Kidney epithelial cell (primary cell): Measurements from ENCODE around the gene APOO. TPM values are rescaled to one million over a fixed set of nuclear protein-coding genes. Genes with fewer than 3 reads are reported as not detected.

Experiments used
- DNase-seq: peaks from one replicate; pipeline ENCODE4 v3.0.0-alpha.2; 2010; ENCODE audit warnings: low read depth
- H3K27me3 ChIP-seq: 2 replicates; pipeline ENCODE4 v1.6.0; 2011; ENCODE audit warnings: low read length; ENCODE audit not compliant: control insufficient read depth, insufficient read depth
- H3K36me3 ChIP-seq: 2 replicates; pipeline ENCODE4 v1.5.1; 2011; ENCODE audit warnings: low read length; ENCODE audit not compliant: control insufficient read depth, insufficient read depth
- H3K4me3 ChIP-seq: 2 replicates; pipeline ENCODE4 v1.5.1; 2011; ENCODE audit warnings: low read depth, mild to moderate bottlenecking, control low read depth, low read length
- total RNA-seq: library from RNA; depleted of rRNA; stranded (reverse); fragments of >200 nt; gene quantifications from 2 replicates; pipeline ENCODE4 v1.2.3, GENCODE V29; 2015
- TF ChIP-seq, protein P1 (sequence below): IDR thresholded peaks from 2 replicates; pipeline ENCODE4 v1.5.1; 2011; ENCODE audit warnings: mild to moderate bottlenecking, moderate library complexity, low read length, control low read depth, inconsistent platforms; ENCODE audit not compliant: insufficient read depth, poor library complexity, severe bottlenecking

The APOO gene
- total RNA-seq, 1 donor from 2014 or later: 17.3 TPM

DNA sequence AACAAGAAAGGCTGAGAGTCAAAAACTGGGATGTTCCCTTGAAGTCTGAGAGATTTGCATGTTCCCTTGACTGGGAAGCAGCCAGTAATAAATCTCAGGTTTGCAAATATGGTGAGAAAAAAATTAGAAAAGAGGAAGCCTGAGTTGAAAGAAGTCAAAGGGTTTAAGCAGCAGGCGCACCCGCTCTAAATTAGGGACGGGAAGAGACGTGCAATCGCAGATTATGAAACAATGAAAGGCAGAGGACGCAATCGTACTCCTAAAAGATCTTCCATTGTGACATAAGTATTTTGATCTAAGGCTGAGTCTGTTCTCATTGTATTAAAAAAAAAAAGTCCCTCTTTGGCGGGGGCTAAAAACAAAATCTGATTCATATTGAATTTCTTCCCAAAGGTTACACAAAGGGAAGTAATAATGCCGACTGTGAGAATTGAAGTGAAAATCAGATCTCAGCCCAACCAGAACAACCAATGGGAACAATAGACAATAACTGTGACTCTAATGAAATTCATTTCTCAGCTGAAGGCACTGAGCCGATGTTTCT is 96.6 kb downstream of the APOO start:
- Histone ChIP-seq H3K36me3 (no peaks in the 10 kb centered on the region), H3K4me3 (no peak overlapping the region), H3K27me3 (no peaks in the 10 kb centered on the region)
- TF ChIP-seq, protein P1, sequence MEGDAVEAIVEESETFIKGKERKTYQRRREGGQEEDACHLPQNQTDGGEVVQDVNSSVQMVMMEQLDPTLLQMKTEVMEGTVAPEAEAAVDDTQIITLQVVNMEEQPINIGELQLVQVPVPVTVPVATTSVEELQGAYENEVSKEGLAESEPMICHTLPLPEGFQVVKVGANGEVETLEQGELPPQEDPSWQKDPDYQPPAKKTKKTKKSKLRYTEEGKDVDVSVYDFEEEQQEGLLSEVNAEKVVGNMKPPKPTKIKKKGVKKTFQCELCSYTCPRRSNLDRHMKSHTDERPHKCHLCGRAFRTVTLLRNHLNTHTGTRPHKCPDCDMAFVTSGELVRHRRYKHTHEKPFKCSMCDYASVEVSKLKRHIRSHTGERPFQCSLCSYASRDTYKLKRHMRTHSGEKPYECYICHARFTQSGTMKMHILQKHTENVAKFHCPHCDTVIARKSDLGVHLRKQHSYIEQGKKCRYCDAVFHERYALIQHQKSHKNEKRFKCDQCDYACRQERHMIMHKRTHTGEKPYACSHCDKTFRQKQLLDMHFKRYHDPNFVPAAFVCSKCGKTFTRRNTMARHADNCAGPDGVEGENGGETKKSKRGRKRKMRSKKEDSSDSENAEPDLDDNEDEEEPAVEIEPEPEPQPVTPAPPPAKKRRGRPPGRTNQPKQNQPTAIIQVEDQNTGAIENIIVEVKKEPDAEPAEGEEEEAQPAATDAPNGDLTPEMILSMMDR: no peak
- DNase-seq: no peak

DNA sequence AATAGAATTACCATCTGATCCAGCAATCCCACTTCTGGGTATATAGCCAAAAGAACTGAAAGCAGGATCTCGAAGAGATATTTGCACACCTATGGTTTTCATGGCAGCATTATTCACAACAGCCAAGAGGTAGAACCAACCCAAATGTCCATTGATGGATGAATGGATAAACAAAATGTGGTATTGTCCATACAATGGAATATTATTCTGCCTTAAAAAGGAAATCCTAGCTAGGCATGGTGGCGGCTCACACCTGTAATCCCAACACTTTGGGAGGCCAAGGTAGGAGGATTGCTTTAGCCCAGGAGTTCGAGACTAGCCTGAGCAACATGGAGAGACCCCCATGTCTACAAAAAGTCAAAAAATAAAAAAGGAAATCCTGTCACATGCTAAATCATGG is 97.5 kb downstream of the APOO start:
- H3K36me3 ChIP-seq: no peaks in the 10 kb centered on the region
- TF ChIP-seq, protein P1: no peak
- no peaks in the 10 kb centered on the region for H3K27me3 ChIP-seq
- no peak for DNase-seq
- no peak overlapping the region for H3K4me3 ChIP-seq

DNA sequence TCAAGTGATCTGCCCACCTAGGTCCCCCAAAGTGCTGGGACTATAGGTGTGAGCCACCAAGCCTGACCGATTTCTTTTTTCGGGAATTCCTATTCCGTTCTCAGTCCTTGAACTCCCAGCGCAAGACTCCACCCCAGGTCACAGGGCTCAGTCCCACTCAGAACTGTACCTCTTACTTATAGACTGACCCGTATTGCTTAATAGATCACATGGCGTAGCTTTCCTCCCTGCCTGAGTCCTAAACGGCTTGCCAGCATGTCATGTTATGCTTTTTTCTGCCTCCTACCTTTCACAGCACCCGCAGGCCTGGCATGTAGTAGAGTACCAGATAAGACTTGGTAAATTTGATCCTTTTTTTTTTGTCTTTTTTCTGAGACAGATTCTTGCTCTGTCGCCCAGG is 102.3 kb downstream of the APOO start:
- H3K27me3 ChIP-seq: no peaks in the 10 kb centered on the region
- no peak for DNase-seq
- TF ChIP-seq, protein P1: no peak
- H3K36me3 ChIP-seq: no peaks in the 10 kb centered on the region
- no peak overlapping the region for H3K4me3 ChIP-seq

DNA sequence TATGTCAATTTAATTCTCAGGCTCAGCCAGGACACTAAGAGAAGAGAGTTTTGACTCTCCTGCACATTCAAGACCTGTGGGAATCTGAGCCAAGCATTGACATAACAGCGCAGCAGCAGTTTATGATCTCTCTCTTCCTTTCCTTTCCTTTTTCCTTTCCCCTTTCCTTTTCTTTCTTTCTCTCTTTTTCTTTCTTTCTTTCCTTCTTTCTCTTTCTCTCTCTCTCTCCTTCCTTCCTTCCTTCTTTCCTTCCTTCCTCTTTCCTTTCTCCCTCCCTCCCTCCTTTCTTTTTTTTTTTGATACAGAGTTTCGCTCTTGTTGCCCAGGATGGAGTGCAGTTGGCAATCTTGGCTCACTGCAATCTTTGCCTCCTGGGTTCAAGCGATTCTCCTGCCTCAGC is 103.2 kb downstream of the APOO start:
- TF ChIP-seq, protein P1: no peak
- no peaks in the 10 kb centered on the region for H3K27me3 ChIP-seq
- H3K36me3 ChIP-seq: no peaks in the 10 kb centered on the region
- no peak overlapping the region for H3K4me3 ChIP-seq
- DNase-seq: no peak

DNA sequence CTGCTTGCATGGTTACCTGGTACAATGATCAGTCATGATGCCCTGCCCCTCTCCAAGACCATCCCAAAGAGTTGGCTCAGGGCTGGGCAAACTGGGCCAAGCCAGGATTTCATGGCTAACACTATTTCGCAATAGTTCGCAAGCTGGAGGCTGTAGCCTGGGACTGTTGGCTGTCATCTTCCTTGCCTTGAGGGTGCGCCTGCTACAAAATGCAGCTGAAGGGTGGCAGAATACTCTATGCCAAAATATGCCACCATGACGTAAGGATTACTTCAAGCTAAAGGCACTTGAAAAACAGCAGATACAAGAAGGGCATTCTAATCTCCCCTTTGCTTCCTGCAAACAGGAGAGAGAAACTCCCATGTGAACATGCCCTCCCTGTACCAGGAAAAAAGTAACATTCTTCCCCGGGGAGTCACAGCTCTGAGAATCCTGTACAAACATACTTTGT is 103.8 kb downstream of the APOO start:
- TF ChIP-seq, protein P1: no peak
- H3K36me3 ChIP-seq: no peaks in the 10 kb centered on the region
- no peak for DNase-seq
- H3K4me3 ChIP-seq: no peak overlapping the region
- H3K27me3 ChIP-seq: no peaks in the 10 kb centered on the region

DNA sequence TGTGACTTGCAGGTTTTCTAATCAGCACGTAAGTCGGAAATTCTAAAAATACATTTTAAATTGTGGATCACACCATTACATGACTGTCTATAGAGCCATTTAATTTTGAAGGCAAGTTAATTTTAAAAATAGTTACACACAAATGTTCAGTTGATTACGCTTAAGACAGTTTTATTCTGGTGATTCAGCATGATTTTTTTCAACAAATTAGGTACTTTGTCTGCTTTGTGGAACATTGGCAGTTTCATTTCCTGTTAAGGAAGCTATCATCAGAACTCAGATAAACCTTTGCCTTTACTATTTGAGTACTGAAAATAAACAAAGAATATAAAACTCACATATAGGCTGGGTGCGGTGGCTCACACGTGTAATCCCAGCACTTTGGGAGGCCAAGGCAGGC is 105.3 kb downstream of the APOO start:
- TF ChIP-seq, protein P1: no peak
- H3K27me3 ChIP-seq: no peaks in the 10 kb centered on the region
- no peak for DNase-seq
- H3K36me3 ChIP-seq: no peaks in the 10 kb centered on the region
- no peak overlapping the region for H3K4me3 ChIP-seq
